Esophagus squamous epithelium (tissue), 5 donors: ENCODE measurements around the gene KDM1B. TPM values are rescaled to one million over a fixed set of nuclear protein-coding genes. Genes with fewer than 3 reads are reported as not detected.

Experiments
- DNase-seq: peaks from one replicate; lab custom pipeline; 2025; lab: John Stamatoyannopoulos, UW
- H3K27ac ChIP-seq, 4 donors: fragments of 200-600 bp; sonication (generic); one replicate each; pipeline ENCODE4 v1.5.1; 2016 to 2019; ENCODE audit warnings: mild to moderate bottlenecking in 1 of 4
- H3K27me3 ChIP-seq, 4 donors: fragments of 200-600 bp; sonication (generic); 1 replicate in 3 of 4; 2 replicates in 1 of 4; pipeline versions ENCODE4 v1.5.1 to v1.6.0; 2017 to 2021; ENCODE audit warnings: antibody characterized with exemption in 1 of 4
- H3K36me3 ChIP-seq, 3 donors: fragments of 200-600 bp; sonication (generic); one replicate each; pipeline ENCODE4 v1.5.1; 2016 to 2019
- H3K4me1 ChIP-seq, 3 donors: fragments of 200-600 bp; sonication (generic); one replicate each; pipeline ENCODE4 v1.5.1; 2017 to 2019
- H3K4me3 ChIP-seq, 4 donors: fragments of 200-600 bp; sonication (generic); 1 replicate in 3 of 4; 2 replicates in 1 of 4; pipeline ENCODE4 v1.5.1; 2016 to 2019; ENCODE audit warnings: mild to moderate bottlenecking in 2 of 4, moderate library complexity in 1 of 4
- H3K9me3 ChIP-seq, 3 donors: fragments of 200-600 bp; sonication (generic); one replicate each; pipeline ENCODE4 v1.5.1; 2016 to 2019
- CTCF ChIP-seq, 6 experiments: fragments of 450-650 bp in 4 of 6; fragments of 200-600 bp in 2 of 6; sonication (generic) in 2 of 6; IDR thresholded peaks; one replicate each; pipeline ENCODE4 v1.5.1; 2016 to 2019; ENCODE audit warnings: antibody characterized with exemption in 6 of 6, mild to moderate bottlenecking in 4 of 6, moderate library complexity in 4 of 6
- POLR2A ChIP-seq, 4 donors: fragments of 450-650 bp; IDR thresholded peaks; one replicate each; pipeline ENCODE4 v1.6.1; 2017; ENCODE audit warnings: antibody characterized with exemption in 4 of 4, mild to moderate bottlenecking in 4 of 4, moderate library complexity in 3 of 4
- WGBS, 2 donors: methylation state at CpG; one replicate each; pipeline ENCODE4 v1.1.5; 2018; 5-methylcytosine and 5-hydroxymethylcytosine counted together
- intact Hi-C: fragments of 100-400 bp; cut with DNase I; formaldehyde crosslinking; loops from one replicate; pipeline ENCODE4 v1.15.0; 2022
- total RNA-seq, 4 donors: library from RNA; depleted of rRNA; stranded (reverse); fragments of >200 nt; gene quantifications; one replicate each; pipeline ENCODE4 v1.1.0, GENCODE V29; 2016
- donor health status: DM: yes; HTN: yes; CAD: no.

Gene KDM1B
- total RNA-seq, 4 donors from 2014 or later, result 12.2 to 24.5 (median 18.2) TPM

- Histone ChIP-seq H3K4me3 (no peak overlapping the region), H3K4me1 (no peaks in the 10 kb centered on the region), H3K36me3 (peaks cover 0 to 44% (median 0%) of the 10 kb centered on the region in 3 donors), H3K27me3 (no peaks in the 10 kb centered on the region), H3K9me3 (no peaks in the 10 kb centered on the region), H3K27ac (no peak overlapping the region)
- DNase-seq, result no peak
- 90 to 91% methylated on average over 3 of the region's 3 CpGs for WGBS, 2 donors
- TF ChIP-seq POLR2A (IDR thresholded peaks at IDR 0.05), result no peak
- TF ChIP-seq CTCF (IDR thresholded peaks at IDR 0.05), result no peak
- intact Hi-C loops, result no loop called here
Observed at GRCh38 chr6:18178960-18179615, 23.9 kb downstream of the KDM1B start.

DNA sequence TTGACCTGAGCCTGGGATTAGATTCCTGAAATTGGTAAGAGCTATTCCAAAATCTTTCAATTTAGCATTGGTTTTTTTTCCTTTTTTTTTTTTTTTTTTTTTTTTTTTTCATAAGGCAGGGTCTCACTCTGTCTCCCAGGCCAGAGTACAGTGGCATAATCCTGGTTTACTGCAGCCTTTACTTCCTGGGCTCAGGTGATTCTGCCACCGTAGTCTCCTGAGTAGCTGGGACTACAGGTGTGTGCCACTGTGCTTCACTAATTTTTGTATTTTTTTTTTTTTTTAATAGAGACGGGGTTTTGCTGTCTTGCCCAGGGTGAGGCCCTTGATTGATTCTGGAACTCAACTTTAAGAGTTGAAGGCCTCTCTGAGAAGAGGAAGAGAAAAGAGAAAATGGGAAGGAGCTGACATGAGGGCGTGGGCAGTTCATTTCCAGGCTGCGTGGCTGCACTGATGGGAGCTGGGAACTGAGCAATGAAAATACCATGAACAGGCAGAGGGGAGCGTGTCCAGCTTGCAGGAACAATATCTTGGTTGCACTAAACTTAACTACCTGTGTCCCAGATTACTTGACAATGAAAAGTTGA, 24.6 kb downstream of the KDM1B start:
- Histone ChIP-seq H3K36me3 (peaks cover 0 to 39% (median 0%) of the 10 kb centered on the region in 3 donors), H3K27ac (peak overlapping the region in 1 of 4 donors; percentile 8), H3K4me3 (no peak overlapping the region), H3K9me3 (no peaks in the 10 kb centered on the region), H3K27me3 (no peaks in the 10 kb centered on the region), H3K4me1 (no peaks in the 10 kb centered on the region)
- 88 to 94% methylated on average over 4 of the region's 5 CpGs for WGBS, 2 donors
- DNase-seq, result no peak
- intact Hi-C loops, result no loop called here
- TF ChIP-seq CTCF (IDR thresholded peaks at IDR 0.05) (no peak), POLR2A (IDR thresholded peaks at IDR 0.05) (no peak)

GRCh38 chr6:18182568-18182967, 27.3 kb downstream of the KDM1B start:
- DNase-seq, result no peak
- intact Hi-C loops, result no loop called here
- Histone ChIP-seq H3K27me3 (no peaks in the 10 kb centered on the region), H3K9me3 (no peaks in the 10 kb centered on the region), H3K27ac (no peak overlapping the region), H3K36me3 (peaks cover 0 to 47% (median 0%) of the 10 kb centered on the region in 3 donors), H3K4me1 (peaks cover 0 to 4% (median 0%) of the 10 kb centered on the region in 3 donors), H3K4me3 (no peak overlapping the region)
- 72 to 80% methylated on average over 4 of the region's 4 CpGs for WGBS, 2 donors
- no peak for TF ChIP-seq POLR2A (IDR thresholded peaks at IDR 0.05)
- no peak for TF ChIP-seq CTCF (IDR thresholded peaks at IDR 0.05)

GRCh38 chr6:18183766-18184165, 28.5 kb downstream of the KDM1B start:
- no peaks in the 10 kb centered on the region for H3K27me3 ChIP-seq
- no peak for TF ChIP-seq CTCF (IDR thresholded peaks at IDR 0.05)
- TF ChIP-seq POLR2A (IDR thresholded peaks at IDR 0.05), result no peak
- H3K4me3 ChIP-seq, result no peak overlapping the region
- intact Hi-C loops, result no loop called here
- H3K4me1 ChIP-seq, result peaks cover 0 to 4% (median 0%) of the 10 kb centered on the region in 3 donors
- peaks cover 0 to 47% (median 0%) of the 10 kb centered on the region in 3 donors for H3K36me3 ChIP-seq
- 59 to 75% methylated on average over 4 of the region's 4 CpGs for WGBS, 2 donors
- no peak for DNase-seq
- H3K9me3 ChIP-seq, result no peaks in the 10 kb centered on the region
- no peak overlapping the region for H3K27ac ChIP-seq

GRCh38 chr6:18185624-18186023, 30.4 kb downstream of the KDM1B start:
- intact Hi-C loops, result no loop called here
- TF ChIP-seq CTCF (IDR thresholded peaks at IDR 0.05) (no peak), POLR2A (IDR thresholded peaks at IDR 0.05) (no peak)
- 71 to 94% methylated on average over 1 of the region's 1 CpG for WGBS, 2 donors
- peaks cover 0 to 4% (median 0%) of the 10 kb centered on the region in 3 donors for H3K4me1 ChIP-seq
- peaks cover 0 to 56% (median 0%) of the 10 kb centered on the region in 3 donors for H3K36me3 ChIP-seq
- peak overlapping the region in 2 of 4 donors; percentile 59 for H3K27ac ChIP-seq
- H3K27me3 ChIP-seq, result no peaks in the 10 kb centered on the region
- no peak overlapping the region for H3K4me3 ChIP-seq
- no peak for DNase-seq
- H3K9me3 ChIP-seq, result no peaks in the 10 kb centered on the region
